IMR-90 (cell line): Measurements from ENCODE around the gene OR51B6. TPM values are rescaled to one million over a fixed set of nuclear protein-coding genes. Genes with fewer than 3 reads are reported as not detected.

Experiments used
- ATAC-seq: fragments of 200-7000 bp; cut with Tn5 transposase; 2 replicates; pipeline ENCODE4 v1.9.1; 2020; ENCODE audit warnings: low read depth, mild to moderate bottlenecking, moderate library complexity
- BruUV-seq: library from RNA; stranded (reverse); fragments of 400-500 nt; replicated peaks from 2 replicates; lab custom pipeline; 2021; lab: Mats Ljungman, UMichigan
- CTCF ChIA-PET: fragments of 300-600 bp; formaldehyde crosslinking; extraction: SDS; loops from one replicate; lab custom pipeline; 2021; ENCODE audit warnings: antibody characterized with exemption; lab: Yijun Ruan, JAX
- POLR2A ChIA-PET: fragments of 300-600 bp; sonication (Branson Sonifier 250); formaldehyde crosslinking; loops from one replicate; lab custom pipeline; 2022; ENCODE audit warnings: antibody characterized with exemption; ENCODE audit not compliant: unreplicated experiment; lab: Charles Lee
- DNase-seq: peaks from one replicate; pipeline ENCODE4 v3.0.0; 2013
- H2AFZ ChIP-seq: replicated peaks from 2 replicates; pipeline ENCODE3; 2013; ENCODE audit warnings: low read length, mild to moderate bottlenecking; ENCODE audit not compliant: poor library complexity
- H2AK5ac ChIP-seq: 2 replicates; pipeline ENCODE4 v1.6.1; 2013; ENCODE audit warnings: low read depth, low read length, inconsistent platforms
- H2AK9ac ChIP-seq: replicated peaks from 2 replicates; pipeline ENCODE3; 2013; ENCODE audit warnings: mild to moderate bottlenecking, low read depth, low read length, moderate library complexity; ENCODE audit not compliant: poor library complexity
- H2BK120ac ChIP-seq: 2 replicates; pipeline ENCODE4 v1.6.1; 2013; ENCODE audit warnings: low read depth, low read length, inconsistent platforms
- H2BK15ac ChIP-seq: 3 replicates; pipeline ENCODE4 v1.6.1; 2013; ENCODE audit warnings: low read depth, low read length, inconsistent platforms
- H2BK20ac ChIP-seq: 2 replicates; pipeline ENCODE4 v1.6.1; 2013; ENCODE audit warnings: low read depth, mild to moderate bottlenecking, inconsistent platforms, low read length, moderate library complexity
- H2BK5ac ChIP-seq: 2 replicates; pipeline ENCODE4 v1.6.1; 2013; ENCODE audit warnings: mild to moderate bottlenecking, low read depth, low read length, inconsistent platforms; ENCODE audit not compliant: poor library complexity, severe bottlenecking
- H3K14ac ChIP-seq: replicated peaks from 2 replicates; pipeline ENCODE4 v1.6.1; 2013; ENCODE audit warnings: low read depth, low read length, inconsistent platforms
- H3K18ac ChIP-seq: 2 replicates; pipeline ENCODE4 v1.6.1; 2013; ENCODE audit warnings: low read depth, low read length, control low read depth
- H3K23ac ChIP-seq: 2 replicates; pipeline ENCODE4 v1.6.1; 2013; ENCODE audit warnings: low read depth, low read length, inconsistent platforms
- H3K27ac ChIP-seq: 2 replicates; pipeline ENCODE4 v1.5.1; 2013; ENCODE audit warnings: mild to moderate bottlenecking, control low read depth, low read length; ENCODE audit not compliant: insufficient read depth
- H3K27me3 ChIP-seq: 2 replicates; pipeline ENCODE4 v1.6.1; 2013; ENCODE audit warnings: low read length; ENCODE audit not compliant: control insufficient read depth, insufficient read depth
- H3K36me3 ChIP-seq: 2 replicates; pipeline ENCODE4 v1.6.1; 2013; ENCODE audit warnings: low read length, mixed read lengths; ENCODE audit not compliant: control insufficient read depth, insufficient read depth
- H3K4ac ChIP-seq: 2 replicates; pipeline ENCODE4 v1.6.1; 2013; ENCODE audit warnings: low read depth, low read length, inconsistent platforms
- H3K4me1 ChIP-seq: 2 replicates; pipeline ENCODE4 v1.6.1; 2013; ENCODE audit warnings: low read length, mixed read lengths; ENCODE audit not compliant: control insufficient read depth, insufficient read depth
- H3K4me2 ChIP-seq: 2 replicates; pipeline ENCODE4 v1.6.1; 2013; ENCODE audit warnings: low read depth, mild to moderate bottlenecking, control low read depth, low read length, moderate library complexity
- H3K4me3 ChIP-seq: 2 replicates; pipeline ENCODE4 v1.5.1; 2013; ENCODE audit warnings: low read depth, mild to moderate bottlenecking, control low read depth, low read length, moderate library complexity; ENCODE audit not compliant: insufficient read depth
- H3K56ac ChIP-seq: 2 replicates; pipeline ENCODE4 v1.6.1; 2013; ENCODE audit warnings: low read length, inconsistent platforms; ENCODE audit not compliant: insufficient read depth; ENCODE audit errors: extremely low read depth
- H3K79me1 ChIP-seq, 2 experiments: 2 replicates each; pipeline ENCODE4 v1.6.1; 2013; ENCODE audit warnings: low read length in 2 of 2, inconsistent platforms in 1 of 2, low read depth in 1 of 2
- H3K9ac ChIP-seq: 2 replicates; pipeline ENCODE4 v1.6.1; 2013; ENCODE audit warnings: low read depth, low read length, control low read depth
- H3K9me1 ChIP-seq: 2 replicates; pipeline ENCODE4 v1.6.1; 2013; ENCODE audit warnings: low read length, inconsistent platforms; ENCODE audit not compliant: insufficient read depth
- H3K9me3 ChIP-seq: 2 replicates; pipeline ENCODE4 v1.6.1; 2013; ENCODE audit warnings: low read length; ENCODE audit not compliant: control insufficient read depth, insufficient read depth
- H4K20me1 ChIP-seq: 2 replicates; pipeline ENCODE4 v1.6.1; 2013; ENCODE audit warnings: low read length, inconsistent platforms; ENCODE audit not compliant: insufficient read depth
- H4K5ac ChIP-seq: 2 replicates; pipeline ENCODE4 v1.6.1; 2013; ENCODE audit warnings: mild to moderate bottlenecking, low read depth, low read length, control low read depth
- H4K8ac ChIP-seq, 2 experiments: 2 replicates each; pipeline ENCODE4 v1.6.1; 2013; ENCODE audit warnings: low read depth in 2 of 2, low read length in 2 of 2, control low read depth in 1 of 2, inconsistent platforms in 1 of 2
- H4K91ac ChIP-seq: 2 replicates; pipeline ENCODE4 v1.6.1; 2013; ENCODE audit warnings: low read depth, low read length, inconsistent platforms; ENCODE audit not compliant: insufficient read depth
- BHLHE40 ChIP-seq: fragments of 150-350 bp; IDR thresholded peaks from 2 replicates; pipeline ENCODE4 v1.6.1; 2016; ENCODE audit warnings: mild to moderate bottlenecking, low read depth, low read length
- CEBPB ChIP-seq: IDR thresholded peaks from 2 replicates; pipeline ENCODE4 v1.6.1; 2012; ENCODE audit warnings: low read depth, low read length, improper control_type of control experiment
- CHD1 ChIP-seq: IDR thresholded peaks from 2 replicates; pipeline ENCODE4 v1.6.1; 2012; ENCODE audit warnings: low read depth, low read length, improper control_type of control experiment
- MAFK ChIP-seq: IDR thresholded peaks from 2 replicates; pipeline ENCODE4 v1.6.1; 2012; ENCODE audit warnings: low read depth, low read length, improper control_type of control experiment
- MAZ ChIP-seq: IDR thresholded peaks from 2 replicates; pipeline ENCODE4 v1.6.1; 2012; ENCODE audit warnings: low read depth, mild to moderate bottlenecking, low read length, improper control_type of control experiment, moderate library complexity, borderline replicate concordance
- MXI1 ChIP-seq: IDR thresholded peaks from 2 replicates; pipeline ENCODE4 v1.6.1; 2012; ENCODE audit warnings: low read depth, mild to moderate bottlenecking, low read length, moderate library complexity, borderline replicate concordance
- NFE2L2 ChIP-seq: fragments of 150-350 bp; IDR thresholded peaks from 2 replicates; pipeline ENCODE4 v1.6.1; 2016; ENCODE audit warnings: low read depth, mild to moderate bottlenecking, low read length
- POLR2A ChIP-seq: IDR thresholded peaks from 2 replicates; pipeline ENCODE4 v1.6.1; 2012; ENCODE audit warnings: mild to moderate bottlenecking, low read depth, low read length
- RAD21 ChIP-seq: IDR thresholded peaks from 2 replicates; pipeline ENCODE4 v1.6.1; 2012; ENCODE audit warnings: low read length, improper control_type of control experiment
- RCOR1 ChIP-seq: IDR thresholded peaks from 2 replicates; pipeline ENCODE4 v1.6.1; 2012; ENCODE audit warnings: mild to moderate bottlenecking, low read length, improper control_type of control experiment; ENCODE audit not compliant: insufficient replicate concordance
- RFX5 ChIP-seq: IDR thresholded peaks from 2 replicates; pipeline ENCODE4 v1.8.0; 2012; ENCODE audit warnings: low read depth, mild to moderate bottlenecking, low read length, moderate library complexity
- SMC3 ChIP-seq: fragments of 150-350 bp; IDR thresholded peaks from 2 replicates; pipeline ENCODE4 v1.6.1; 2016; ENCODE audit warnings: low read depth, mild to moderate bottlenecking, antibody characterized with exemption, low read length, moderate library complexity
- dilution Hi-C: fragments of 300-500 bp; cut with HindIII; formaldehyde crosslinking; loops from one replicate; pipeline ENCODE4 v1.14.3; 2018; ENCODE audit warnings: low sequenced_read_pairs; ENCODE audit not compliant: unreplicated experiment
- in situ Hi-C: fragments of 300-500 bp; cut with MboI; formaldehyde crosslinking; loops from 3 replicates; pipeline ENCODE4 v1.14.3; 2019; ENCODE audit warnings: low sequenced_read_pairs, inconsistent platforms, mixed read lengths
- intact Hi-C: fragments of 100-400 bp; cut with micrococcal nuclease; formaldehyde crosslinking; loops from 2 replicates; pipeline ENCODE4 v1.10.0; 2022
- polyA plus RNA-seq, 3 experiments: library from polyadenylated mRNA; depleted of rRNA; stranded (reverse); fragments of >200 nt; gene quantifications; 2 replicates each; pipeline ENCODE4 v1.2.3, GENCODE V29; 2012; ENCODE audit warnings: low replicate concordance in 1 of 3
- total RNA-seq: library from RNA; depleted of rRNA; stranded (reverse); fragments of >200 nt; gene quantifications from 2 replicates; pipeline ENCODE4 v1.2.3, GENCODE V29; 2012

Gene OR51B6
- total and polyA plus RNA-seq, 2 of the 4 experiments (the other 2 are of a cell fraction) = not detected

GRCh38 chr11:5394091-5394490, 42.8 kb downstream of the OR51B6 start:
- Histone ChIP-seq H2BK120ac (no peak overlapping the region), H3K4me3 (no peak overlapping the region), H3K9me1 (no peaks in the 10 kb centered on the region), H3K18ac (no peak overlapping the region), H3K4me2 (no peak overlapping the region), H3K4ac (no peak overlapping the region), H4K91ac (no peak overlapping the region), H3K14ac (no peak overlapping the region), H3K56ac (no peak overlapping the region), H3K23ac (no peak overlapping the region), H2BK15ac (no peak overlapping the region), H3K79me1 (no peaks in the 10 kb centered on the region), H4K8ac (no peak overlapping the region), H3K27me3 (no peaks in the 10 kb centered on the region), H2AK5ac (no peak overlapping the region), H3K4me1 (no peaks in the 10 kb centered on the region), H2BK5ac (no peak overlapping the region), H4K20me1 (no peaks in the 10 kb centered on the region), H3K36me3 (no peaks in the 10 kb centered on the region), H3K9ac (no peak overlapping the region), H3K27ac (no peak overlapping the region), H3K9me3 (no peaks in the 10 kb centered on the region), H2AK9ac (no peak overlapping the region), H2BK20ac (no peak overlapping the region), H2AFZ (no peak overlapping the region), H4K5ac (no peak overlapping the region)
- in situ Hi-C loops = no loop called here
- intact Hi-C loops = no loop called here
- BruUV-seq = no TSS peak
- ATAC-seq (no peak), DNase-seq (no peak)
- ChIA-PET CTCF (interaction anchor here (0.6 kb wide), 1 partner anchor 1532 kb away, joined by 7 read pairs; the partner anchor contains the start of gene ZNF215), POLR2A (no interaction called here)
- TF ChIP-seq POLR2A (no peak), MAZ (no peak), RCOR1 (no peak), MXI1 (no peak), SMC3 (no peak), CHD1 (no peak), NFE2L2 (no peak), MAFK (no peak), CEBPB (no peak), RAD21 (no peak), RFX5 (no peak), BHLHE40 (no peak)
- dilution Hi-C loops = no loop called here
